ENCODE data around the gene TEKT5.

TEKT5 gene

DNA sequence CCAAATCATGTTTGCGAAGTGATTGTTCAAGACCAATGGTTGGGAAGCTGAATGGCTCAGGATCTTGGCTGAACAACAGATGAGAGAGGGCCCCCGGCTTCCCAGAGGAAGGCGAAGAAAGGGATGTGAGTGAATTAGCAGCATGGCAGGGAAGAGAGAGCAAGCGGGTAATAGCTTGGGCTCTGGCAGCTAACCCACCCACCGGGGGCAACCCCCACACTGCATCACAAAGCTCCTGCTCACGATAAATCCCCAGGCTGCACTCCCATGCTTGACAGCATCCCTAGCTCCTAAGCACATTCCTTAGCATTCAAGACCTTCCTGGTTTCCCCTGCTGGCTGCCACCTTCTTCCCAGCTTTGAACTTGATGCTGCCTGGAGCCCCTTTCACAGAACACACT, 88.1 kb downstream of the TEKT5 start:
- no peak for DNase-seq

DNA sequence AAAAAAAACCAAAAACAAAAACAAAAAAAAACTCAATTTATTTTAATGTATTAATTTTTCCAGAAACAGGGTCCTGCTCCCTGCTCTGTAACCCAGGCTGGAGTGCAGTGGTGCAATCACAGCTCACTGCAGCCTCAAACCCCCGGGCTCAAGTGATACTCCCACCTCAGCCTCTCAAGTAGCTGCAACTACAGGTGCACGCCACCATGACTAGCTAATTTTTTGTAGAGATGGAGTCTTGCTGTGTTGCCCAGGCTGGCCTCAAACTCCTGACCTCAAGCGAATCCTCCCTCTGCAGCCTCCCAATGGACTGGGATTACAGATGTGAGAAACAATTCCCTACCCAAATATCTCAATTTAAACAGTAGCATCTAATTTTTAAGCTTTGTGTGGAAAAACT, 89.1 kb downstream of the TEKT5 start:
- DNase-seq: no peak

DNA sequence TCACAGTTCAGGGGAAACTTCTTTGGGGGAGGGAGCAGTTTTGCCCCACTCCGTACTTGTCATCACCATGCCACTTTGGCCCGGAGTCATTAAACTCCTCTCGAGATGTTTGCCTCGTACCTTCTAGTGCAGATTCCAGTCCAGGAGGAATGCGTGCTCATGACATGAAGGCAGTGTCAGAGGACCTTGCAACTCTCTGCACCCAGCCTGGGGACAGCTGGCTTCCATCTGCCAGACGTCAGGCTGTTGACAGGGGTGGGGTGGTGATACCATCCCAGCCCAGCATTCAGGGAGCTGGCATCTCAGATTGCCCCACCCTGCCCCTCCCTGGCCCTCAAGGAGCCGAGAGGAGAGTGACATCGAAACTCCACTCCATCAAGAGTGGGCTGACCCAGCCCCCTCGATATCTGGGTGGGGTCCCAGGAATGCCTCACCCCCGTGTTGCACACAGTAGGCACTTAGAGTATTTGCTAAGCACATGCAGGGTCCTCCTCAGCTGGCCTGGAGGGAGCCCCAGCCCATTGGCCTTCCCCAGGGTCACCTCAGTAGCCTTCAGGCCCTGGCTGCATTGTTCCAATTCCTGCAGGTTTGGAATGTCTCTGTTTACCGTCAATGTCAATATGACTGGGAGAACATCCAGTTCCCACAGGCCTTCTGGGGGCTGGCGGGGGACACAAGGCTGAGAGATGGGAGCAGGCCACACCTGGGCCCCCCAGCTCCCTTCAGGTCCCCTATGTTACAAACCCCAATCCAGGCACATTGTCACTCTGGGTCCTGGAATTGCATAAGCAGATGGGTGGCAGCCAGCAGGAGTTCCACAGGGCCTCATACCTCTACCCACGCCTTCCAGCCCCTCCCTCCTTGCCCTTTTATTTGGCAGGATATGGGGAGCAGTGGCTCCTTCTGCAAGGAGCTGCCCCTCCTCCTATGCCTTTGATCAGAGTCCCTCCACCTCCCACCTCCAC, 93.0 kb downstream of the TEKT5 start:
- no peak for DNase-seq

DNA sequence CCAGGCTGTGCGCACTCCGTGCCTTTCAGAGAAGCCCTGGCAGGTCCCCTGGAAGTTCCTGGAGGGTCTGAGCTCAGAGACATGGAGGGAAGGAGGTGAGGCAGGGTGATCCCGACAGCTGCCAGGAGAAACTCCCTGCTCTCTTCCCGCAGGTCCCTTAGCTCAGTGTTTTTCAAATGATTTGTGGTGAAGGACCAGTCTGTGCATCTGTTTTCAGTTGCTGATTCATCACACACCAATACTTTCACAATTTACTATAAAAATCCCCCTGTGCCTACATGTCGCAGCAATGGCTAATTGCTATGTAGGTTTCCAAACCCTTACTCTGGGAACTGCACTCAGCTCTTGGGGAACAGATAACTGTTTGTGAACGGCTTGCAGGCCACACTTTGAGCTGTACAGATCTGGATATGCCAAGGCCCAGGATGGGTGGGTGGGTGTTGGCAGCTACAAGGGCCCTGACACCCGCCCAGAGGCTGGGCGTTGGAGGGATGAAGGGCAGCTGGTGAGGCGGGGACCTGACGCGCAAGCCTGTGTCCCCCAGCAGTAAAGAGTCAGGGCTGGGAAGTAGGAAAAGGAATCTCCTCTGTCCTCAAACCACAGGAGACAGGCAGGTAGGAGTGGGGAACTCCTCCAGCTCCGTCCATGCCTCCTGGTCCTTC, 93.8 kb downstream of the TEKT5 start:
- no peak for DNase-seq

DNA sequence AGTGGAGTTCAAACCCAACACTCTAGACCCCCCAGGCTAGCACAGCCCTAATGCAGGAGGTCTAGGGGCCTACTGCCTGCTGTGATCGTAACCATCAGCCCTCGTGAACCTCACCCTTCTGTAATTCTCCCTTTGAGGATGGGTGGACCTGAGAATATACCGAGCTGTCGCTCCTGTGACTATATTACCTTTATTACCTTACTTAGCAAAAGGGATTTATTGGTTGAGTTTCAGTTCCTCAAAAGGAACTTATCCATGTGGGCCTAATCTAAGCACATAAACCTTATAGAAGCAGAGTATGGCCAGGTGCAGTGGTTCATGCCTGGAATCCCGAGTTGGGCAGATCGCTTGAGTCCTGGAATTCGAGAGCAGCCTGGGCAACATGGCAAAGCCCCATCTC, 95.1 kb downstream of the TEKT5 start:
- DNase-seq: no peak

DNA sequence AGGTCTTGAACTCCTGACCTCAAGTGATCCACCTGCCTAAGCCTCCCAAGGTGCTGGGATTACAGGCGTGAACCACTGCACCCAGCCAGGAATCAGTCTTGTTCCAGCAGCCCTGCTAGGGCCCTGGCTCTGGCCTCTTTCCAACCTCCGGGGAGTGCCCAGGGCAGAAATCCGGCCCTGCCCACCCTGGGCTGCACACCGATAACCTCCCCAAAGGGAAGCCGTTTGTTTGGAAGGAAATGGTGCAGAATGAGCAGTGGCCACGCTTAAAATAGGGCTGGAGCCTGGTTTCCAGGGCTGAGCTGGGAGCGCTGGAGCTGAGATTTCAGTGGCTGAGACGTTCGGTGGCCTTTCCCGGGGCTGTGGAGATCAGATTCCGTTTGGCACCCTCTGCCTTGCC, 96.6 kb downstream of the TEKT5 start:
- no peak for DNase-seq

DNA sequence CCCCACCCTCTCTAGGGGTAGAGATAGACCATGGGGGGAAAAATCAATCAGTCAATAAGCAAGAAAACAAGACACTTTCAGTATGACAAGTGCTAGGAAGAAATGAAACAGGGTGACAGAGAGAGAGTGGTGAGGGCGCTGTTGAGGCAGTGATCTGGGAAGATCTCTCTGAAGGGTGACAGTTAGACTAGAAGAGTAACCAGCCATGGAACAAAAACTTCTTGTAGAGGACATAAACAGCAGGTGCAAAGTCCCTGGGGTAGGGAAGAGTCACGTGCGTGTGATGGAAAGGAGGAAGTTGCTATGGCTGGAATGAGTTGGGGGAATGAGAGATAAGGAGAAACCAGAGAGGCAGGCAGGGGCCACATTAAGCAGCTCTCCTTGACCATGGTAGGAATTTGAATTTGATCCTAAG, 97.5 kb downstream of the TEKT5 start:
- DNase-seq: no peak

DNA sequence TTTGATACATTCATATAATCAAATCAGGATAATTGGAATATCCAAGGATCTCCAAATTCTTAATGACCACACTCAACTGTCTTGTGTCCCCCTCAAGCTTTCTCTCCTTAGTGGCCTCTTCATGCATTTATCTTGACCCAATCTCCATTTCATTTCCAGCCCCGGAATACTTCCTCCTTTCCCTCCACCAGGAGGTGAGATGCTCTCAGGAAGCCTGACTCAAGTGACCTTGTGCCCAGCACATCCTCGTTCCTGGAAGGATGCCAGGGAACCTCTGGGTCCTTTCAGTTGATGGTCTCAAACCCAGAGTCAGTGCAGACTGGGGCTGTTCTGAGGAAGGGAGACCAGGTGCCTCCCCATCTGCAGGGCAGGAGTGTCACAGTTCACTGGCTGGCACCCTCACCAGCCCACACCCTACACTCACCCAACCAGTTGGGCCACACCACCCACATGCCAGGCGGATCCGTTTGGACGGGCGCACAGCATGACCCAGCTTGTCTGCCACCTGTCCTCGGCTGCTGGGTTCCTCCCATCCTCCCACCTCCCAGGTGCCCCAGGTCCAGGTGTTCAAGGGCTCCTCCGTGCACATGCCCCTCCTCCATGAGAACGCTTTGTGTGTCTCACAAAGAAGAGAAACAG, 100.3 kb downstream of the TEKT5 start:
- peak; percentile 92 for DNase-seq

DNA sequence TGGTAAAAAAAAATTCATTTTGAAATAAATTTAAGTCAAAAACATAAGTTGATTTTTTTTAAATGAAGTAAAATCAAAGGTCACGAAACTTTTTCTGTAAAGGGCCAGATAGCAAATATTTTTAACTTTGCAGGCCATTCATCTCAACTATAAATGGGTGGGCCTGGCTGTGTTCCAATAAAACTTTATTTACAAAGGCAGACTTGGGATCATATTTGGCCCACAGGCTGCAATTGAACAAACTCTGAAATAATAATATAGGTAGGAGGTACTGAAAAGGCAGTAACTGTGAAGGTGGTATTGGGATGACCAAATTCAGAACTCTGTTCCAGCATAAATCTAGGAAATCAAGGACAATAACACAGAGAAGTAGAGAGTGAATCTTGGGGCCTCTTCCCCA, 102.1 kb downstream of the TEKT5 start:
- no peak for DNase-seq

DNA sequence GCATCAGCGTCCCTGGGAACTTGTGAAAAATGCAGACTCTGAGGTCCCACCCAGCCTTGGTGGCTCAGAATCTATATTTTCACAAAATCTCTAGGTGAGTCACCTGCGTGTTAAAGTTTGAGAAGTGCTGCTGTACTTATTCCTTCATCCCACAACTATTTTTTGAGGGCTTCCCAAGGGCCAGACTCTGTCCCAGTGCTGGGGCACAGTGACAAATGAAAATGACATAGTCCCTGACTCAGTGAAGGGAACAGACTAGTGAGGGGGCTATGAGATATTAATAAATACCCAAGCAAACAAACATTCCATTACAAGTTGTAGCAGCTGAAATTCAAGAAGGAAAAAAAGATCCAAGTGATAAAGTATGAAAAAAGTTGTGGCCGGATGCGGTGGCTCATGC, 104.4 kb downstream of the TEKT5 start:
- DNase-seq: no peak

DNA sequence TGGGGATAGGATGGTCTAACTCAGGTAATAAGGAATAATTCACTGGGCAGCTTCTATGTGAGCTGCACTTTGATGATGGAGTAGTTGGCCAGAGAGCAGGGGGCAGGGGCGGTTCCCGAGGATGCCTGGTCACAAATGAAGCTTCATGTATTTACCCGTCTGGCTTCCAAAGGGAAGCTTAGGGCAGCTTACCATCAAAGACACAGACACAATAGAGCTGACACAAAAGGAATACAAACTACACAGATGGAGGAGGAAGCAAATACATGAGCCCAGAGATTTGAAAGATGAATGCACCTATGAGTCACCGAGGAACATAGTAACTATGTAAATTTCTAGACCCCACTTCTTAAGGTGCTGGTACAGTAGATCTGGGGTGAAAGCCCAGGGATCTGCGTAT, 105.6 kb downstream of the TEKT5 start:
- no peak for DNase-seq

DNA sequence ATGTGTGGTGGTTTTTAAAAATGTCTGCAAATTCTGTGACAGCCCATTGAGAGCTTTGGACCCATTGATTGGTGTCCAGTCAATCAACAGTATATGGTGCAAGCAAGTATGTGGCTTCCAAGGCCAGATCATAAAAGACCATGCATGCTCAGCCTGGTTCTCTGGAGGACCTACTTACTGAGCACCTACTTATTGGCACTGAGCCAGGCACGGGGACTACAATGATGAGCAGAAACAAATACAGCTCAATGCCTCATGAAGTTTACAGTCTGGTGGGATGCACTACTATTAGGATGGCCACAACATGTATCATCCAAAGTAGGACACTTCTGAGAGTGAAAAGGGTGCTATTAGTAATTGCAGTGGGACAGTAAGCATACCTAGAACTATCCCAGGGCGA, 107.1 kb downstream of the TEKT5 start:
- no peak for DNase-seq

DNA sequence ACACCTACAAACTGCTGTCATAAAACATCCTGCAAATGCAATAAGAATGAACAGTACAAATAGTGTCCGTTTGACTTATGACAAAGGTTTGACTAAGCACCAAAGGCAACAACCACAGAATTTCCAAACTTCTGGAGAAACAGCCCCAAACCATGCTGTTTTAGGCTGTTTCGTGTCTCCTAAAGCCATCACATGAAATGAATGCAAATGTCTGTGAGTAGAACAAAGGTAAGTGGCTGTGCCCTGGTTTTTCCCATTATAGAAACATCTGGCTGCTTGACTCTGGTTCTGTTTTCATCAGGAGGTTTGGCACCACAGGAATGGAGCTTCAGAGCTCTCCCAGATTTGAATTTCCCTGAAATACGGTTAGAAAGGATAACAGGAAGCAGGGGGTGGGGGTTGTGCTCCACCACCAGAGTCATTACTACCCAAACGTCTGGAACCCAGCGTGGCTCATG, 109.7 kb downstream of the TEKT5 start:
- no peak for DNase-seq

DNA sequence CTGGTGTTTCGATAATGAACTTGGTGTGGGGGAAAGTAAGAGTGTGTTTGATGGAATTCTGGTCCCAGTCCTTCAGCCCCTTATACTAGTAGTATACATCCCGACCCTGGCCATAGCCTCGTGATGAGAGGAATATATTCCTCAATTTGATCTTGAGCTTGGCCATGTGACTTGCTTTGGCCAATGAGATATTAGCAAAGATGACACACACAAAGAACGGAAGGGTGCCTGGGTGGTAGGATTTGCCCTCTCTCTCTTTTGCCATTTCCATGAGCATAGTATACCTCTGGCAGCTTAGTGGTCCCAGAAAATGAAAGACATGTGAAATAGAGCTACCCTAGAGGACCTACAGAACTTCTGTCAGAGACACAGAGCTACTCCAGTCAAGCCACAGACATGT, 111.5 kb downstream of the TEKT5 start:
- DNase-seq: no peak

DNA sequence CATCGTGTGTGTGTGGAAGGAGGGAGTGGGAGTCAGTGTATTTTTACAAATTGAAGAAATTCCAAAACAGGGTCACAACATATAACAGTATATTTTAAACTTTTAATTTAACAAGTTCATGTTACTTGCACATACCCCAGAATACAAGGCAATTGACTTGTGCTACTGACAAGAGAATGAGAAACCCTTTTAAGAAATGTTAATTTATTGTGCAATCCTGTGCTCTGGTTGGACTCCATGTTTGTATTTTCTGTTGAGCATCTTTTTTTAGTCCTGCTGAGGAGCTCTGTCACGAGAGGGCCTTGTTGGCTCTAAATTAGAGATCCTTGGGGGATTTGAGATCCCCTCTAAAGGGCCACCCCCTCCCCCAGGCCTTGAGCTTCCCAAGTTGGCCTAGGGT, 113.2 kb downstream of the TEKT5 start:
- DNase-seq: no peak

DNA sequence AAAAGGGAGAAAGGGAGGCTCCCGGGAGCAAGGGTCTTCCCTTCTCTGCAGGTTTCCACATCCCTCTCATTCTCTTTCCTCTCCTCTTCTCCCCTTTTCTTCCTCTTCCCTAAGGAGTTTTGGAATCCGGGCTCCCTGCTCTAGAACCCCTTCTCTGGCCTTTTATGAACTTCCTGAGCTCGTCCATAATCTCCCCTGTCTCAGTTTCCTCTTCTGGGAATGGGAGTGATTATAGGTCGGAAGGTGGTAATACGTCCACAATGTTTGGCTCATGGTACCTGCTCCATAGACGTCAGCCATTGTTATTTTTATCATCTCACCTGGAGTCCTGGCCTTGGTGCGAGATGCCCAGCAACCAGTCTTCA, 113.9 kb downstream of the TEKT5 start:
- no peak for DNase-seq

DNA sequence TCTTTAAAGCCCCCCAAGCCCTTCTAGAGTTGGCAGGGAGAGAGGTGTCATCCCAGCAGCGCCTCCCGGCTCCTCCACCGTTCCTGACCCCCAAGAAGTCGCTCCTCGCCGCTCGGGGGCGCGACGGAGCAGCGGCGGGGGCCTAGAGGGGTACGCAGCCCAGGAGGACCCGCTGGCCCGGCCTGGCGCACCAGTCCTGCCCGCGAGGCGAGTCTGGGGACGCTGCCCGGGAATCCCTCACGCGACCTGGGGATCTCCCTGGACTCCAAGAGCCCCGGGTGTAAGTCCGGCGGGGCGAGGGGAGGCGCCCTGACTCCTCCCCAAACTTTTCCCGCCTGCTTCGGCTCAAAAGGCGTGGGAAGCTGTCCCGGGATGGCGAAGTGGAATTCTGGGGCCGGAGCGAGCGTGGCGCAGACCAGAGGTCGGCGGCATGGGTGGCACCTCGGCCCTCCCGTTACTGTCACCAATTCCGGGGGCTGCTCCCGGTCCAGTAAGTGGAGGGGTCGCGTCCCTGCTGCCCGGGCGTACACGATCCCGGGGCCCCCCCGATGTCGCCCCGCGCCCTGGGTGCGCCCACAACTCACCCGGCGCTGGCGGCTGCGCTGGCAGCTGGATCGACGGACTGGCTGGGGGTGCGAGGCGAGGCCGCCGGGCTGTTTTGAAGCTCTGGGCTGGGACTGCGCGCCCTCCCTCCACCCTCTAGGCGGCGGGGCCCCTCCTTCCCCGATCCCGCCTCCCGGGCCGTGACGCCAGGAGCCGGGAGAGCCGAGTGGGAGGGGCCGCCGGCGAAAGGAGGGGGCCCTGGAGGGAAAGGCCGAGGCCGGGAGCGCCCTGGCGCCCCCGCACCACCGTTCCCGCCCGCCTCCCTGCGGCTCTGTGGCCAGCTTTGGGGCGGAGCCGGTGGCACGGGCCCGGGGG, 114.5 kb downstream of the TEKT5 start, which contains the start of gene EMP2:
Gene EMP2 (minus strand): TSS at position 634 of the 918 bp plus-strand sequence. CDS start 32,981 bp downstream, outside the sequence.
- DNase-seq: no peak

DNA sequence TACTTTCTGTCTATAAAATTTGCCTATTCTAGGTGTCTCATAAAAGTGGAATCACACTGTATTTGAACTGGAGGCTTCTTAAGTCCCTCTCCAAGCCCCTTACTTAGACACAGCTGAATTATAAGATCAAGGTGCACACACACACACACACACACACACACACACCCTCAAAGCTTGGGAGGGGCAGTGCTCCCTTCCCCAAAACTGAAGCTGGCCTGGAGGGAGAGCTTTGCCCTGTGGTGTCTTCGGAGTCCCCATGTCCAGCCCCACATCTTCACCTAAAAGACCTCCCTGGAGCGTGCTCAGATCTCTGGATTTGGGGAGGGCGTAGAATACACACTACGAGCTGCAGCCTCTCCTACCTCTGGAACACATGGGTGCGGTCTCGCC, 115.2 kb downstream of the TEKT5 start:
- no peak for DNase-seq

DNA sequence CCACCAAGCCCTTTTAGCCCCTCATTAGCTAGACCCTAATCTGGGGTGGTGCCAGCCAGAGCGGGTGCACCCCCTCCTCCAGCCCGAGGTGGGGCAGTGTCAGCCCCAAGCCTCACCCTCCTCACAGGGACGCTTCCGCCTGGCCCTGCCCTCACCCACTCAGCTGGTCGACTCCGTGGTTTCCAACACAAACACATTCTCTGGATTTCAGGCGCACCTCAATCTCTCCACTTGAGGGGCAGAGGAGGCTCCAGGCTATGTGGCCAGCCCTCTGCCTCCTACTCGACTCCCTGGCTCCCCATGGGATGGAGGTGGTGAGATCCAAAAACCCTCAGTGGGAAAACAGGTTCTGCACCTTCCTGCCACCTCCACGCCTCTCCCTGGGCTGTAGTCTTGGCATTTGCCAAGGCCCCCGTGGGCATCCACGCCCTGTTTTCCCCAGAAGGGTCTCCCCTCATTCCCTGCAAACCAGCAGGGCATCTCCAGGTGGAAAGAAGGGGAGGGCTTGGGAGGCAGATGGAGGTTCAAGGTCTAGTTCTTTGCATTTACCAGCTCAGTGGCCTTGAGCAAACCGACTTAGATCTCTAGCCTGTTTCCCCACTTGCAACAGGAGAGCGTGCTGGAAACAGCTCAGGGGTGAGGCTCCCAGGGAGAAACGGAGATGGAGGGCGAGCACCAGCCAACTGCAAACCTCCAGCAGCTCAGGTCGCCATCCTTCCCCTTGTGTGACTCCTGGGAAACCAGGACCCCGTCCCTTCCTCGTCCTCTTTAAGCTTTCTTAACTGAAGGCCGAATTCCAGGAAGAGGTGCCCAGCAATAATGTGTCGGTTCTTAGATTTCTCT, 116.0 kb downstream of the TEKT5 start:
- DNase-seq: peak; percentile 22

Data from NCI-H2029 treated with DMSO at 0.1 percent for 48 hours (cell line).